ENCODE data around the gene NCK2.

Gene NCK2

GRCh38 chr2:105744909-105745853, at the start of gene NCK2:
NCK2 (plus strand) TSS chr2:105744912; CDS start chr2:105855064, 110,152 bp downstream.
- Histone ChIP-seq H3K27ac (peak within 1 kb of the TSS; percentile 81 to 98 (median 94)), H3K4me3 (peak within 1 kb of the TSS; percentile 61 to 98 (median 85))

- no peak overlapping the region for H3K27ac ChIP-seq
Measured at GRCh38 chr2:105697781-105698449, 46.8 kb upstream of the NCK2 start.

GRCh38 chr2:105698820-105699219, 45.9 kb upstream of the NCK2 start:
- H3K4me3 ChIP-seq = no peak overlapping the region
- no peak overlapping the region for H3K27ac ChIP-seq

More at GRCh38 chr2:105697781-105698449, 46.8 kb upstream of the NCK2 start:
- no peak overlapping the region for H3K4me3 ChIP-seq

GRCh38 chr2:105701042-105701441, 43.7 kb upstream of the NCK2 start:
- no peak overlapping the region for H3K4me3 ChIP-seq
- no peak overlapping the region for H3K27ac ChIP-seq

- Histone ChIP-seq H3K27ac (no peak overlapping the region), H3K4me3 (no peak overlapping the region)
Measured at GRCh38 chr2:105708697-105709096, 36.0 kb upstream of the NCK2 start.

GRCh38 chr2:105711394-105711793, 33.3 kb upstream of the NCK2 start:
- no peak overlapping the region for H3K27ac ChIP-seq
- H3K4me3 ChIP-seq = no peak overlapping the region

- no peak overlapping the region for H3K4me3 ChIP-seq
- H3K27ac ChIP-seq = no peak overlapping the region
Measured at GRCh38 chr2:105712166-105712915, 32.4 kb upstream of the NCK2 start.

GRCh38 chr2:105712981-105713596, 31.6 kb upstream of the NCK2 start:
- Histone ChIP-seq H3K4me3 (no peak overlapping the region), H3K27ac (peak overlapping the region in 1 of 21 experiments; percentile 4)

- Histone ChIP-seq H3K27ac (no peak overlapping the region), H3K4me3 (no peak overlapping the region)
Measured at GRCh38 chr2:105714141-105714540, 30.6 kb upstream of the NCK2 start.

GRCh38 chr2:105718846-105719481, 25.7 kb upstream of the NCK2 start:
- H3K27ac ChIP-seq = no peak overlapping the region
- H3K4me3 ChIP-seq = no peak overlapping the region

GRCh38 chr2:105721991-105722511, 22.7 kb upstream of the NCK2 start:
- Histone ChIP-seq H3K4me3 (no peak overlapping the region), H3K27ac (no peak overlapping the region)

- Histone ChIP-seq H3K4me3 (no peak overlapping the region), H3K27ac (no peak overlapping the region)
Measured at GRCh38 chr2:105722726-105723297, 21.9 kb upstream of the NCK2 start.

GRCh38 chr2:105723431-105723830, 21.3 kb upstream of the NCK2 start:
- Histone ChIP-seq H3K27ac (no peak overlapping the region), H3K4me3 (no peak overlapping the region)

- Histone ChIP-seq H3K4me3 (no peak overlapping the region), H3K27ac (no peak overlapping the region)
Measured at GRCh38 chr2:105725388-105725787, 19.3 kb upstream of the NCK2 start.

- no peak overlapping the region for H3K4me3 ChIP-seq
- no peak overlapping the region for H3K27ac ChIP-seq
Measured at GRCh38 chr2:105730170-105730569, 14.5 kb upstream of the NCK2 start.

GRCh38 chr2:105731511-105731910, 13.2 kb upstream of the NCK2 start:
- Histone ChIP-seq H3K27ac (no peak overlapping the region), H3K4me3 (no peak overlapping the region)

- Histone ChIP-seq H3K27ac (no peak overlapping the region), H3K4me3 (no peak overlapping the region)
Measured at GRCh38 chr2:105732101-105732500, 12.6 kb upstream of the NCK2 start.

- Histone ChIP-seq H3K27ac (no peak overlapping the region), H3K4me3 (no peak overlapping the region)
Measured at GRCh38 chr2:105732955-105733607, 11.6 kb upstream of the NCK2 start.

All from skin epidermis (tissue), 12 donors.